ENCODE results near the gene G2E3.
"Not testable (repeated sequence)": the region's sequence is repeated elsewhere in the genome, so short reads cannot be mapped to it uniquely, and the experiment has no call there.

DNA sequence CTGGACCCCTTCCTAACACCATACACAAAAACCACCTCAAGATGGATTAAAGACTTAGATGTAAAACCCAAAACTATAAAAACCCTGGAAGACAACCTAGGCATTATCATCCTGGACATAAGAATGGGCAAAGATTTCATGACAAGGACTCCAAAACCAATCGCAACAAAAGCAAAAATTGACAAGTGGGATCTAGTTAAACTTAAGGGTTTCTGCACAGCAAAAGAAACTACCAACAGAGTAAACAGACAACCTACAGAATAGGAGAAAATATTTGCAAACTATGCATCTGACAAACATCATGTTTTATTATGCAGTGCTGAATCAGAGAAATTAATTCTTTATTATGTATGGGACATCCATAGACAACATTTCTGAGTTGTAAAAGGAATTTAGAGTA lies 17.4 kb downstream of the G2E3 start:
- TF ChIP-seq, protein P1, sequence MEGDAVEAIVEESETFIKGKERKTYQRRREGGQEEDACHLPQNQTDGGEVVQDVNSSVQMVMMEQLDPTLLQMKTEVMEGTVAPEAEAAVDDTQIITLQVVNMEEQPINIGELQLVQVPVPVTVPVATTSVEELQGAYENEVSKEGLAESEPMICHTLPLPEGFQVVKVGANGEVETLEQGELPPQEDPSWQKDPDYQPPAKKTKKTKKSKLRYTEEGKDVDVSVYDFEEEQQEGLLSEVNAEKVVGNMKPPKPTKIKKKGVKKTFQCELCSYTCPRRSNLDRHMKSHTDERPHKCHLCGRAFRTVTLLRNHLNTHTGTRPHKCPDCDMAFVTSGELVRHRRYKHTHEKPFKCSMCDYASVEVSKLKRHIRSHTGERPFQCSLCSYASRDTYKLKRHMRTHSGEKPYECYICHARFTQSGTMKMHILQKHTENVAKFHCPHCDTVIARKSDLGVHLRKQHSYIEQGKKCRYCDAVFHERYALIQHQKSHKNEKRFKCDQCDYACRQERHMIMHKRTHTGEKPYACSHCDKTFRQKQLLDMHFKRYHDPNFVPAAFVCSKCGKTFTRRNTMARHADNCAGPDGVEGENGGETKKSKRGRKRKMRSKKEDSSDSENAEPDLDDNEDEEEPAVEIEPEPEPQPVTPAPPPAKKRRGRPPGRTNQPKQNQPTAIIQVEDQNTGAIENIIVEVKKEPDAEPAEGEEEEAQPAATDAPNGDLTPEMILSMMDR (IDR thresholded peaks at IDR 0.05) = not testable (repeated sequence)
- TF ChIP-seq POLR2A, POLR2AphosphoS5 (IDR thresholded peaks at IDR 0.05): not testable (repeated sequence)

All from gastroesophageal sphincter (tissue), 3 donors.